Keratinocyte (primary cell): ENCODE measurements around the gene CD28.

ENCODE experiments used
- EZH2 ChIP-seq: IDR thresholded peaks from one replicate; pipeline ENCODE4 v1.6.1; 2012; ENCODE audit warnings: inconsistent platforms, mild to moderate bottlenecking, low read length, moderate library complexity
- TF ChIP-seq, protein P1 (sequence below), 3 experiments: IDR thresholded peaks in 1 of 3; conservative IDR thresholded peaks in 1 of 3; optimal IDR thresholded peaks in 1 of 3; 2 replicates in 2 of 3; 3 replicates in 1 of 3; pipeline versions ENCODE3 to v1.5.1; 2011; ENCODE audit warnings: low read length in 3 of 3, mild to moderate bottlenecking in 3 of 3, moderate library complexity in 2 of 3, control low read depth in 1 of 3, inconsistent platforms in 1 of 3; ENCODE audit not compliant: insufficient read depth in 2 of 3; ENCODE audit errors: extremely low read depth in 1 of 3

DNA sequence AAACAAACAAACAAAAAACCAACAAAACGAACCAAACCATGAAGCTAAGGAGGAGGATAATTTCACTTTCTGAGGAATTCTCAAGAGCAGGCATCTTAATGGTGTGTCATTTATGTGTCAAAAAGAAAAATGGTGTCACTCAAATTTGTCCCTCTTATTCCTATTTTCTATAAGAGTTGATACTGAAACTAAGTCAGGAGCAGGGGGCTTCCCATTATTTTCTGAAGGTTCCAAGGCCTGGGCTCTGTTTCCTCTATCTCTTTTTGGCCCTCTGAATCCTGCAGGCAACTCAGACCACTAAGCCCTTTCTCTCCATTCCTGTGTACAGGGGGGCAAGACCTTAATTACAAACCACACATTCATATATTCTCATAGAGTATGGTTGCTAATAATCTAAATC lies 44.0 kb upstream of the CD28 start:
- TF ChIP-seq, protein P1, sequence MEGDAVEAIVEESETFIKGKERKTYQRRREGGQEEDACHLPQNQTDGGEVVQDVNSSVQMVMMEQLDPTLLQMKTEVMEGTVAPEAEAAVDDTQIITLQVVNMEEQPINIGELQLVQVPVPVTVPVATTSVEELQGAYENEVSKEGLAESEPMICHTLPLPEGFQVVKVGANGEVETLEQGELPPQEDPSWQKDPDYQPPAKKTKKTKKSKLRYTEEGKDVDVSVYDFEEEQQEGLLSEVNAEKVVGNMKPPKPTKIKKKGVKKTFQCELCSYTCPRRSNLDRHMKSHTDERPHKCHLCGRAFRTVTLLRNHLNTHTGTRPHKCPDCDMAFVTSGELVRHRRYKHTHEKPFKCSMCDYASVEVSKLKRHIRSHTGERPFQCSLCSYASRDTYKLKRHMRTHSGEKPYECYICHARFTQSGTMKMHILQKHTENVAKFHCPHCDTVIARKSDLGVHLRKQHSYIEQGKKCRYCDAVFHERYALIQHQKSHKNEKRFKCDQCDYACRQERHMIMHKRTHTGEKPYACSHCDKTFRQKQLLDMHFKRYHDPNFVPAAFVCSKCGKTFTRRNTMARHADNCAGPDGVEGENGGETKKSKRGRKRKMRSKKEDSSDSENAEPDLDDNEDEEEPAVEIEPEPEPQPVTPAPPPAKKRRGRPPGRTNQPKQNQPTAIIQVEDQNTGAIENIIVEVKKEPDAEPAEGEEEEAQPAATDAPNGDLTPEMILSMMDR (optimal IDR thresholded peaks at IDR 0.05 in 1 of 3, IDR thresholded peaks at IDR 0.05 in 1 of 3, conservative IDR thresholded peaks at IDR 0.05 in 1 of 3; ENCODE audit: extremely low read depth in 1 of 3, insufficient read depth in 2 of 3, low read length in 3 of 3), result no peak
- no peak for TF ChIP-seq EZH2
